ENCODE measurements around the gene ERF.

DNA sequence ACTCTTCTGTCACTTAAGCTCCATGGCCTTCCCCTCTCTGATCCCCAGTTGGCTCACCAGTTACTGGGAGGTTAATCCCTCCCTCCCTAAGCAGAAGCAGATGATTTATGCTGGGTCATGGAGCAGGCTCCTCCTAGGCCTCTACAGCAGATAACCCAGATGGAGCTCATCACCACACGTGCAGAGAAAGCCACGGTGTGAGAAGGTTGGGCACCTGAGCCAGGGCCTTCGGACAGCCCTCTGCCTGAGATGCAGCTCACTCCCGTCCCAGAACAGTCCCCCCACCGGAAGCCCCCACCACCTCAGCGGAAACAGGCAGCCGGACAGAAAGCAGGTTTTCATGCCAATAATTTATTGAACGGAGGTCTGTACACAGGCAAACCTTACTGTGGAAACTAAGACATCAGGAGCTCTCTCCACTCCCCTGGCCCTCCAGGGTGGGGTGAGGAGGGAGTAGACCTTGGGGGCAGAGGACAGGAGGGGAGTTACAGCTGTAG, 25.0 kb downstream of the ERF start:
- TF ChIP-seq MXI1 (IDR thresholded peaks at IDR 0.05; ENCODE audit: borderline replicate concordance, low read depth, low read length) = no peak
- TF ChIP-seq POLR2A (IDR thresholded peaks at IDR 0.05; ENCODE audit: low read depth, low read length) = no peak
- TF ChIP-seq, protein P1, sequence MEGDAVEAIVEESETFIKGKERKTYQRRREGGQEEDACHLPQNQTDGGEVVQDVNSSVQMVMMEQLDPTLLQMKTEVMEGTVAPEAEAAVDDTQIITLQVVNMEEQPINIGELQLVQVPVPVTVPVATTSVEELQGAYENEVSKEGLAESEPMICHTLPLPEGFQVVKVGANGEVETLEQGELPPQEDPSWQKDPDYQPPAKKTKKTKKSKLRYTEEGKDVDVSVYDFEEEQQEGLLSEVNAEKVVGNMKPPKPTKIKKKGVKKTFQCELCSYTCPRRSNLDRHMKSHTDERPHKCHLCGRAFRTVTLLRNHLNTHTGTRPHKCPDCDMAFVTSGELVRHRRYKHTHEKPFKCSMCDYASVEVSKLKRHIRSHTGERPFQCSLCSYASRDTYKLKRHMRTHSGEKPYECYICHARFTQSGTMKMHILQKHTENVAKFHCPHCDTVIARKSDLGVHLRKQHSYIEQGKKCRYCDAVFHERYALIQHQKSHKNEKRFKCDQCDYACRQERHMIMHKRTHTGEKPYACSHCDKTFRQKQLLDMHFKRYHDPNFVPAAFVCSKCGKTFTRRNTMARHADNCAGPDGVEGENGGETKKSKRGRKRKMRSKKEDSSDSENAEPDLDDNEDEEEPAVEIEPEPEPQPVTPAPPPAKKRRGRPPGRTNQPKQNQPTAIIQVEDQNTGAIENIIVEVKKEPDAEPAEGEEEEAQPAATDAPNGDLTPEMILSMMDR (conservative IDR thresholded peaks at IDR 0.05; ENCODE audit: low read depth, low read length) = no peak
- TF ChIP-seq RFX5 (IDR thresholded peaks at IDR 0.05; ENCODE audit: low read depth, low read length) = no peak
- TF ChIP-seq MAZ (IDR thresholded peaks at IDR 0.05; ENCODE audit: borderline replicate concordance, low read depth, low read length) = no peak
